Sigmoid colon (tissue), 3 donors: Measurements from ENCODE around the gene ABHD8.

ENCODE experiments used
- POLR2A ChIP-seq, 2 donors: fragments of 450-650 bp; IDR thresholded peaks; one replicate each; pipeline ENCODE4 v1.6.1; 2016; ENCODE audit warnings: antibody characterized with exemption in 2 of 2, mild to moderate bottlenecking in 2 of 2, moderate library complexity in 2 of 2
- TF ChIP-seq, protein P1 (sequence below), 4 experiments: fragments of 450-650 bp in 3 of 4; fragments of 200-600 bp in 1 of 4; IDR thresholded peaks; one replicate each; pipeline ENCODE4 v1.5.1; 2016 to 2019; ENCODE audit warnings: antibody characterized with exemption in 4 of 4, mild to moderate bottlenecking in 3 of 4, moderate library complexity in 2 of 4

DNA sequence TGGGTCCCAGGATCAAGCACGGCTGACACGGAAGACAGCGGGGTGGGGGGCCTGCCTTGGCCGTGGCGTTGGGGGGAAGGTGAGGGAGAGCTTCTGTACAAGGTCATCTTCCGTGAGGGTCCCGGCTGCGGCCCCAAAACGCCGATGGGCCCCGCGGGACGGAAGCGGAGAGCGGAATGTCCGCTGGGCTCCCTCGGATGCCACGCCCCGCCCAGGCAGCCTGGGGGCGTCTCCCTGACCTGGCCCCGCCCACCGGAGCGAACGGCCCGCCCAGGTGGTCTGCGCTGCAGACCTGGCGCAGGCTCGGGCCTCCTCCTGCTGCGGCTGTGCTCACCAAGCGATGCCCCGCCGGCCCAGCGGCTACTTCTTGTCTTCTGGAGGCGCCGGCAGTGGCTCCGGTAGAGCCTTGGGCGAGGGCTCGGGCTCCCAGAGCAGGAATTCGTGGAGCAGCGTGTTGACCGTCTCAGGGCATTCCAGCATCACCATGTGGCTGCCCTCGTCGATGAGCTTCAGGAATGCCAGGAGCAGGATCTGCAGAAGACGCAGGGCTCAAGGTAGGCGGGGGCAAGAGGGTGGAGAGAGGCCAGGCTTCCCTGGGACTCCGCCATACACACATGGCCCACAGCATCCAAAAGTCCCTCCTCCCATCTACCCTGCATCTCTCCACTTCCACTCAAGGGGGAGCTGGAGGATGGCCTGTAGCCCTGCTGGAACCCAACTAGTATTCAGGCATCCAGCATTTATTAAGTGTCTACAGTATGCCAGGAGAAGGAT is 10.7 kb downstream of the ABHD8 start:
- TF ChIP-seq, protein P1, sequence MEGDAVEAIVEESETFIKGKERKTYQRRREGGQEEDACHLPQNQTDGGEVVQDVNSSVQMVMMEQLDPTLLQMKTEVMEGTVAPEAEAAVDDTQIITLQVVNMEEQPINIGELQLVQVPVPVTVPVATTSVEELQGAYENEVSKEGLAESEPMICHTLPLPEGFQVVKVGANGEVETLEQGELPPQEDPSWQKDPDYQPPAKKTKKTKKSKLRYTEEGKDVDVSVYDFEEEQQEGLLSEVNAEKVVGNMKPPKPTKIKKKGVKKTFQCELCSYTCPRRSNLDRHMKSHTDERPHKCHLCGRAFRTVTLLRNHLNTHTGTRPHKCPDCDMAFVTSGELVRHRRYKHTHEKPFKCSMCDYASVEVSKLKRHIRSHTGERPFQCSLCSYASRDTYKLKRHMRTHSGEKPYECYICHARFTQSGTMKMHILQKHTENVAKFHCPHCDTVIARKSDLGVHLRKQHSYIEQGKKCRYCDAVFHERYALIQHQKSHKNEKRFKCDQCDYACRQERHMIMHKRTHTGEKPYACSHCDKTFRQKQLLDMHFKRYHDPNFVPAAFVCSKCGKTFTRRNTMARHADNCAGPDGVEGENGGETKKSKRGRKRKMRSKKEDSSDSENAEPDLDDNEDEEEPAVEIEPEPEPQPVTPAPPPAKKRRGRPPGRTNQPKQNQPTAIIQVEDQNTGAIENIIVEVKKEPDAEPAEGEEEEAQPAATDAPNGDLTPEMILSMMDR (IDR thresholded peaks at IDR 0.05), result peak; percentile 44 to 70 (median 54)
- no peak for TF ChIP-seq POLR2A (IDR thresholded peaks at IDR 0.05)
